Stimulated activated CD4-positive, alpha-beta T cell treated with anti-CD3 and anti-CD28 coated beads, TNF-alpha, amount 100 ng/mL, for 1 hour (primary cell): ENCODE measurements around the gene DDB1.
A peak's percentile ranks its signal among the peaks of the same experiment; 100 is the strongest.

ENCODE experiments used
- DNase-seq, 3 donors: peaks; one replicate each; pipeline ENCODE4 v3.0.0-alpha.2; 2020; ENCODE audit warnings: low read depth in 3 of 3, low spot score in 1 of 3

DDB1 gene

DNA sequence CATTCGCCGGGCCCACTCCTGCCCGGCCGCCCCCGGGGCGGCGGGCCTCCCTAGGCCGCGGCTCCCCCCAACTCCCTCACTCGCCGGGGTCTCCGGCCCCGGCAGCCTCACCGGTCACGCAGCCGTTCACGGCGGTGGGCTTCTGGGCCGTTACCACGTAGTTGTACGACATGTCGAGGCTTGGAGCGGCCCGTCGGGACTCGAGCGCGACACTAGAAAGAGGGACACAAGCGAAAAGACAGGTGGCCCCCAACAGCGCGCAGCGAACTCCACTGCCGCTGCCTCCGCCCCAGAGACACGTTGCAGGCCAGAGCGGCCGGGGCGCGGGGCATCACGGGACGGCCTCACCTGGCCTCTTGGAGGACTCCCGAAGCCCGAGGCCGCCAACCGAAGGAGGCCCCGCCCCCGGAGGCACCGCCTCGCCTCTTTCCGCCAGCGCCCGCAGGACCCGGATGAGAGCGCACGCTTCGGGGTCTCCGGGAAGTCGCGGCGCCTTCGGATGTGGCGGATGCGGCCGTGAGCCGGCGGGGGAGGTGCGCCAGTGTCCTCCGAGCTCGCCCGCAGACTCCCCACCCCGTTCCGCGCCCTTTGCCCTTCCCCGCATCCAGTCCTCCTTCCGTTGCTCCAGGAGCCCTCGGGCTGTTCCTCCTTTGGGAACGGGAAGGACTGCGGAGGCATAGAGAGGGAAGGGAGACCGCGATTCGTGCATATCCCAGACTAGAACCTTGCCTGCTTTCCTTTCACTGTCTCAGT, at the start of gene DDB1, which contains the start of gene TKFC:
Gene DDB1, minus strand, starts transcription at position 309 of the 753 bp plus-strand sequence. Its CDS starts 137 bp downstream, at position 172.
Gene TKFC, plus strand, starts transcription at position 432 of the 753 bp plus-strand sequence. CDS start 1,501 bp downstream, outside the sequence.
- peak; percentile 92 to 94 (median 93) for DNase-seq

DNA sequence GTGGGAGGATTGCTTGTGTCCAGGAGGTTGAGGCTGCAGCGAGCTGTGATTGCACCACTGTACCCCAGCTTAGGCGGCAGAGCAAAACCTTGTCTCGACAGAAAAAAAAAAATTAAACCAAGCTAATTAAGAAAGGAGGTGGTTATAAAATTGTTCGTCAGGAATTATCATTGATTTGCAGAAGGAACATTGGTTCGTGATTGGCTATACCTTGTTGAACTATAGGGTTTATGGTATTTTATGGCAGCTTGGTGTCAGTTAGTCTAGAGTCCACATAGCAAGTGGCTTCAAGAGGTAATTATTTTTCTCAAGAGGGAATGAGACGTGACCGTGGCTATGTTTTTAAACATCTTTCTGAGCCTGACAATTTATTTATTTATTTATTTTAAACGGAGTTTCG, 48.0 kb upstream of the DDB1 start:
- DNase-seq, result no peak

DNA sequence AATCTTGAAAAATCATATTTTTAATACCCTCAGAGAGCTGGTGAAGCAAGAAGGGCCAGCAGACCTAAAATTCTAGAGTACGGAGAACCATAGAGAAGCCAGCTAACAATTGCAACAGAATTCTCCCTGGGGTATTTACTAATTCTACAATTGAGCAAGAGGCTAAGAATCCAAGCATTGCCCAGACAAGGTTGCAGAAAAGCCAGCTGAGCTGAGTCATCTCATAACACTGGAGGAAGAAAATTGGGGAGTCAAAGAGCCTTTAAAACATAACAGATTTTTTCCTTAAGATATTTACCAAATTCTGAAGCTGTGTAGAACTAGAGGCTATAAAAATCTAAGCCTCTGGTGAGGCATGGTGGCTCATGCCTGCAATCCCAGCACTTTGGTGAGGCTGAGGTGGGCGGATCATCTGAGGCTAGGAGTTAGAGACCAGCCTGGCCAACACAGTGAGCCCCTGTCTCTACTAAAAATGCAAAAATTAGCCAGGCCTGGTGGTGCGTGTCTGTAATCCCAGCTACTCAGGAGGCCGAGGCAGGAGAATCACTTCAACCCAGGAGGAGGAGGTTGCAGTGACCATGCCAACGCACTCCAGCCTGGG, 45.9 kb upstream of the DDB1 start:
- no peak for DNase-seq

DNA sequence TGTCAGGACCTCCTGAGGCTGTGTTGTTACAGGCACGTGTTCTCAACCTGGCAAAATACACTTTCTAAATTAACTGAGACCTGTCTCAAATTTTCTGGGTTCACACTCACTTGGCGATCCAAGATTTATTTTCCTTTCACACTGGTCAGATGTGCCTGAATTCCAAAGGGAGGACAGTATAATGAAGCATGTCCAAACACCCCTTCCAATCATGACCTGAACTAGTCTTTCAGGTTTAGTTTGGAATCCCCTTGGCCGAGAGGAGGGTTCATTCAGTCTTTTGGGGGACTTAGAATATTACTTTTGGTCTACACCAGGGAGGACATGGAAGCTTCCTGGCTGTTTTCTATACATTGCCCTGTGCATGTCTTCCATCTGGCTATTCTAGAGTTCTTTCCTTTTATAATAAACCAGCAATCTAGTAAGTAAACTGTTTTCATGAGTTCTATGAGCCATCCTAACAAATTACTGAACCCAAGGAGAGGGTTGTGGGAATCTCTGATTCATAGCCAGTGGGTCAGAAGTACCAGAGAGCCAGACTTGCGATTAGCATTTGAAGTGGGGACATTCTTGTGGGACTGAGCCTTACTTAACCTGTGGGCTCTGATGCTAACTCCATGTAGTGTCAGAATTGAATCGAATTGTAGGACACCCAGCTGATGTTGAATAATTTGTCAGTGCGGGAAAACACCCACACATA, 44.7 kb upstream of the DDB1 start:
- no peak for DNase-seq

DNA sequence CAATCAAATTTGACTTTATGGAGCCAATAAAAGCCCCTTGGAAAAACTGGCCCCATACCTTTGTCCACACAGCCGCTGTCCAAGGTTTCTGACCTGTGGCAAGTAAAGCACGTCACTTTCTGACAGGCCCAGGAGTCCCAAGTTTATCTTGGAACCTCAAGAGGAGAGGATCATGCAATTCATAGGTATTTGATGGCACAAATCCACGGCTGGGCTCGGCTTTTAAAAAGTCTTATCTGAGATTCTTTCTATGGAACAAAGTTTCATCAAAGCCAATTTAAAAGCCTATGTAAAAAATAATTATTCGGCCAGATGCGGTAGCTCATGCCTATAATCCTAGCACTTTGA, 42.8 kb upstream of the DDB1 start:
- DNase-seq, result no peak

DNA sequence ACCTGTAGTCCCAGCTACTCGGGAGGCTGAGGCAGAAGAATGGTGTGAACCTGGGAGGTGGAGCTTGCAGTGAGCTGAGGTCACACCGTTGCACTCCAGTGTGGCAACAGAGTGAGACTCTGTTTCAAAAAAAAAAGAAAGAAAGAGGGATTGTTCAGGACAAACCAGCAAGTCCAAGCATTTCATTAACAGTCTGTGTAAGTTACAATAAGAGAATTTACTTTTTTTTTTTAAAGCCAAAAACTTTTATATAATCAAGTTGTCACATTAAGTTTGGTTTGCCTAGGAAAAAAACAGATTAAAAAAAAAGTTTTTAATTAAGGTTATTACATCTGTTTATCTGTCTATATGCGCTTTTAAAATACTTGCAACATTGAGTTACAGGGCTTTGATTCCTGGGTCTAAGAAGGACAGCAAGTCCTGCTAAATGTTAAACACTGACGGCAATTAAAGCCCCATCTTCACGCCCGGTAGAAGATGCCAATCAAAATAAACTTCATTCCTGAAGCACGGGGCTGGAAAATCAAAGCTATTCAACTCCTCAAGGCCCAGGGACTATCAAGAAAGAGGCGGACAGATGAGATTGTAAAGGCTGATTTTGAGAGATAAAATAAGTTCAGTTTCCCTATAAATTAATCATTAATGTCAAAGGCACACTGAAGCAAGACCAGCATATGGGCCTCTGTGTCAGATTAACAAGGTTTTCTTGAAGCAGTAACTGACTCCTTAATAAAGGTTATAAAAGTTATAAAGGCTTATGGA, 39.9 kb upstream of the DDB1 start:
- DNase-seq, result no peak

DNA sequence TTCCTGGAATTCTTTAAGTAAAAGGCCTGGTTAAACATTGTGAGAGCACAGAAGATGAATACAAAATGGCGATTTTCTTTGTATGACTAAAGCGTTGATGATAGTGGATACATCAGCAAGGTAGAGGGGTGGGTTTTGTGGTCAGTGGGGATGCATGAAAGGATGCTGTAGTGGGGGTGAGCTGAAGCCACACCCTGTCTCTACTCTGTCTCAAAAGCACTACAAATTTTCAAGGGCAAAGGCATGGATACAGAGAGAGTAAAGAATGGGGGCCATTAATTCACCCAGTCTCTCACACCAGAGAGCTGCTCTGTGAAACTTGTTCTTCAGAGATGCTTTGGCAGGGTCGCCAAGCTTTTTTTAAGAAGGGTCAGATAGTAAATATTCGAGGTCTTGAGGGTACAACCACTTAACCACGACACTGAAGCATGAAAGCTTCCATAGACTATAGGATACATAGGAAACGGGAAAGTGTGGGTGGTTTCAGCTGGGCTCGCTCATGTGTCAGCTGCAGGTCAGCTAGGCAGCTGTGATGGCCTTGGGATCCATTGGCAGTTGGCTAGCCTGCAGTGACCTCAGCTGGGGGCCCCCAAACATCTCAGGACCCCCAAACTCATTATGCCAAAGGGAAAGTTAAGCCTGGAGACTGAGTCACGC, 37.6 kb upstream of the DDB1 start:
- no peak for DNase-seq

DNA sequence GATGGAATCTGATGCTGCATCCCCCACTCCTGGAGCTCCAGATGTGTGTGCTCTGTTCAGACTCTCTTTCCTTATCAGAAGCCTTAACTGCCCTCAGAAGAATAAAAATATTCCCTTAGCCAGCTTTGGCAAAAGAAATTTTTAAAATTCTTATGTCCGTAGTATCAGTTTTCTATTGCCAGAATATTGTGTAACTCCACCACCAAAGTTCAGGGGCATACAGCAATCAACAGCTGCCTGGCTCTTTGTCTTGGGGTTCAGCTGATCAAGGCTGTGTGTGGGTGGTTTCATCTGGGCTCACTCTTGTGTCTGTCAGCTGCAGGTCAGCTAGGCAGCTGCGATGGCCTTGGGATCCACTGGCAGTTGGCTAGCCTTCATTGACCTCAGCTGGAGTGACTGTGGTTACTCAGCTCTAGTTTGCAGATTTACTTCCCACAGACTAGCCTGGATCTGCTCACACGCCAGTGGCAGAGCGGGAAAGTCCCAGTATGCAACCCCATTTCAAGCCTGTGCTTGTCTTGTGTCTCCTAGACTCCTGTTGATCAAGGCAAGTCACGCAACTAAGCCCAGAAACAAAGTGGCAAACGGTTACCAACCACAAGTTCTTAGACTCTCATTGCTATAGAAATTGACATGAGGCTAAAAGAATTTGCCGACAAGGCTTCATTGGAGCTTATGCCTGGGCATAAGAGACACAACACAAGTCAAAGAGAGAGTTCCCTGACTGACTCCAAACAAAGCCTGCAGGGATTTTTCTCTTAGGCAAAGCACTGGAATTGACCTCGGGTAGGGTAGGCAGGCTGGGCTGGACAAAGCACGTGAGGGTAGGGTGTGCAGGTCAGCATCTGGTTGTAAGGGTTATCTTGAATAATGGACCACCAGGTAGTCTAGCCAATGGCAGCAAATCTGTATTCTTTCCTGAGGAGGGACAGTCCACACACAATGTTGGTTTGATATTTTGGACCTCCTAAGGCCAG, 36.8 kb upstream of the DDB1 start:
- no peak for DNase-seq

DNA sequence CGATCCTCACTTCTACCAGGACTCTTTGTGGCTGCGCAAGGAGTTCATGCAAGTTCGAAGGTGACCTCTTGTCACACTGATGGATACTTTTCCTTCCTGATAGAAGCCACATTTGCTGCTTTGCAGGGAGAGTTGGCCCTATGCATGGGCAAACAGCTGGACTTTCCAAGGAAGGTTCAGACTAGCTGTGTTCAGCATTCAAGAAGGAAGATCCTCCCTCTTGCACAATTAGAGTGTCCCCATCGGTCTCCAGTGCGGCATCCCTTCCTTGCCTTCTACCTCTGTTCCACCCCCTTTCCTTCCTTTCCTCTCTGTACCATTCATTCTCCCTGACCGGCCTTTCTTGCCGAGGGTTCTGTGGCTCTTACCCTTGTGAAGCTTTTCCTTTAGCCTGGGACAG, 35.7 kb upstream of the DDB1 start:
- no peak for DNase-seq

DNA sequence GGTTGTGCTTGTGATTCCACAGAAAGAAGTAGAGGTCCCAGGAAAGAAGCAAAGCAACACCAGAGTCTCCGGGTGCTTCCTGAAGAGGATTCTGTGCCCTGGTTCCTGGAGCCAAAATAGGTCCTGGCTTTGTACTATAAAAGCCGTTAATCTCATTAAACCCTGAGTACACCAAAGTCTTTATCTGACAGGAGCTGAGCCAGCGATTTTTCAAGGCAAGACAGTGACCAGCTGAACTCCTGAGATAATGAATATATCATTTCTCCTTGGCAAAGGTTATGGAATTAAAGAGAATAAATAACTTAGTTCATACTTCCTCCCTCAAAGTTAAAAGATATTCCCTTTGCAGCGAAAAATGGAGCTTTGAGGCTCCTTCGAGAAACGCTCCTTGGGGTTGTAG, 34.5 kb upstream of the DDB1 start:
- no peak for DNase-seq

DNA sequence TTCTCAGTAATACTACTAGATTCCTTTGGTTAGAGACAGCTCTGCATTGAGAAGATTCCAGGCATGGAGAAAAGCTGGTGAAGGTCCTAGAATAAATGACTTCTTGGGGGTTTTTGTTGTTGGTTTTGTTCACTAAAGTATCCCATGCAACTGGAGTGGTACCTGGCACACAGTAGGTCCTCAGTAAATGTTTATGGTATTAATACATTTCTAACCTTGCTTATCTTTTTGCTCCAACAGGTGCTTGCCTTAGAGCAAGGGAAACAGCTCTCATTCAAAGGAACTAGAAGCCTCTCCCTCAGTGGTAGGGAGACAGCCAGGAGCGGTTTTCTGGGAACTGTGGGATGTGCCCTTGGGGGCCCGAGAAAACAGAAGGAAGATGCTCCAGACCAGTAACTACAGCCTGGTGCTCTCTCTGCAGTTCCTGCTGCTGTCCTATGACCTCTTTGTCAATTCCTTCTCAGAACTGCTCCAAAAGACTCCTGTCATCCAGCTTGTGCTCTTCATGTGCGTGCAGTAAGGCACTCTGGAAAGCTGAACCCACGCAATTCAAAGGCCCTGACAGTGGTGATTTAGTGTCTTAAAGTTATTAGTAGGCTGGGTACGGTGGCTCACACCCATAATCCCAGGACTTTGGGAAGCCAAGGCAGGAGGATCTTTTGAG, 31.2 kb upstream of the DDB1 start:
- DNase-seq, result no peak

DNA sequence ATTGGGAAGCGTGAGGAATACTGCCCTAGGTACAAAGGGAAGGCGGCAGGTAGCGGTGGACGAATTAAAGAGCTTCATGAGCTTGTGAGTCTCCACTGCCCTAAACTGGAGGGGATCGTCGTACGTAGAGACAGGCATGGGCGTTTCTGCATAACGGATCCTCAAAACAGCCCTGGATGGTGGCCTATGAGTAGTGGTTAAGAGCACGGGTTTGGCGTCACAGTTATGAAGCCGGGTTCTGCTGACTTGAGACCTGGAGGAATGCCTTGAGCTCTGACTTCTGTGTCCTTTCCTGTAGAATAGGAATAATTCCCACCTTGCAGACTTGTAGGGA, 29.6 kb upstream of the DDB1 start:
- no peak for DNase-seq

DNA sequence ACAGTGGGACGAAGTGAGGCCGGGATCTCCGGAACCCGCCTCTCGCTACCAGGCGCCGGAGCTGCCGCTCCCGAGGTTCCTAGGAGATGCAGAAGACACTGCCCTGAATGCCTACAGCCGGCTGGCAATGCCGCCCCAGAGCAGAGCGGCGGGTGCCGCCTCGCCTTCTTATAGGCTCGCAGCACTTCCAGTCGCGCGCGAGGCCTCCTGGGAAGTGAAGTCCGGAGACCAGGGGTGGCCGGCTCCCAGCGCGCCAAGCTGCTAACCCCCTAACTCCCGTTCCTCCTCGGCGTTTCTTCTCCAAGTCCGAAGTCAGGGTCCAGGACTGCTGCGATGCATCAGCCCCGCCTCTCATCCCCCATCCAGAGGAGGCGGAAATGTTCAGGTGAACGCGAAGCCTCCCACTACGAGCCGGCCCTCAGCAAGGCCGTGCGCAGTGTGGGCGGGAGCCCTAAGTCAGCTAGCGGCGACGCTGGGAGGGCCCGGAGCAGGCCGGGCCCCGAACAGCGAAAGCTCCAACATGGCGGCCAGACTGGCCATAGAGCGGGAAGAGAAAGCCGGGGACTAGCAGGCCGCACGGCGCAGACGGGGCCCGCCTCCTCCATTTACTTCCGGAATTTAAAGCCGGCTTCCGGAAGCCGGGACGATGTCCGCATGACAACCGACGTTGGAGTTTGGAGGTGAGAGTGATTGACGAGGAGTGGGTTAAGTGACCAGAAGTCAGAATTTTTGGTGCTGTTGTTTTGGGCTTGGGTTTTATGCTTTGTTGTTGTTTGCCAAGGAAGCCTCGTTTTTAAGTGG, 29.0 kb upstream of the DDB1 start, which contains the start of the genes CYB561A3 and TMEM138:
Gene CYB561A3, minus strand, starts transcription at position 142 of the 801 bp plus-strand sequence. CDS start 5,169 bp downstream, outside the sequence.
Gene TMEM138, plus strand, starts transcription at position 634 of the 801 bp plus-strand sequence. CDS start 2,017 bp downstream, outside the sequence.
- peak; percentile 59 to 73 (median 69) for DNase-seq

DNA sequence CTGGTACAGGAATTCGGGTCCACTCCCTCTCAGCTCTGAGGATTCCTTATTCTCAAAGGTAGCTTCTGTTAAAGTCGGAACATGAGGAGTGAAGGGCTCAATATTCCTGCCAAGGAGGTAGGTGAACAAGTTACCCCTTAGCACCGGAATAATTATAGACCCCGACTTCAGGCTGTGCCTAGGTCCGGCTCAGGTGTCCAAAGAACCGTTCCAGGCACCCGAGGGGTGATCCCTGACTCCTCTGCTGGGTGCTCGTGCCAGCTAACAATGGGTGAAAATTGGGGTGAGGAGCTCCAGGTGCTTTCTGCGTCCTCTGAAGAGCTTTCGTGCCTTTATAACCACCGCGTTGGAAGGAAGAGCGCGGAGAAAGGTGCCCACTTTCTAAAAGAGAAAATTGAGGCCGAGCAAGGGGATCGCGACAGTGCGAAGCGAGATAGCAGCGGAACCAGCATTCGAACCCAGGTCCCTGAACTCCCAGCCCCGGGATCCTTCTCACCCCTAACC, 28.4 kb upstream of the DDB1 start:
- DNase-seq, result no peak

DNA sequence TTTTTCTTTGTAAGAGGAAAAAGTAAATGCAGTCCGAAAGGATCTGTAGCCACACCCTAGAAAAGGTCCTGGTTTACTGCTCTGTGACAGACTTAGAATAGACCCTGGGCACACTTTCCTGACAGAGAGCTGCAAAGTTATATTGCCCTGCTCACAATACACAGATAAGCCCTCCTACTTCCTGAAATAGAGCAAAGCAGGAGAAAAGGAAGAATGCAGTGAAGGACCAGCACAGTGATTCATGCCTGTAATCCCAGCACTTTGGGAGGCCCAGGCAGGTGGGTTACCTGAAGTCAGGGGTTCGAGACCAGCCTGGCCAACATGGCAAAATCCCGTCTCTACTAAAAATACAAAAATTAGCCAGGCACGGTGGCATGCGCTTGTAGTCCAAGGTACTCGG, 26.6 kb upstream of the DDB1 start:
- no peak for DNase-seq

DNA sequence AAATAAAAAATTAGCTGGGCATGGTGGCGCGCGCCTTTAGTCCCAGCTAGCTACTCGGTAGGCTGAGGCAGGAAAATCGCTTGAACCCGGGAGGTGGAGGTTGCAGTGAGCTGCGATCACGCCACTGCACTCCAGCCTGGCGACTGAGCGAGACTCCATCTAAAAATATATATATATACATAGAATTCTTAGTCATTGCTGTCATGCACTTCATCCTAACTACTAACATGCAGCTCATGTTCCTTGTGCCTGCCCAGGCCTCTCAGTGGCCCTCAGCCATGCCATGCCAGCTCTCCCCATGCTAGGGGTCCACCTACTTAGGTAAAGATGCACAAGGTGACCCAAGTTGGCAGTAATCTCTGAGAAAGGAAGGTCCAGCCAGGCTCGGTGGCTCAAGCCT, 25.7 kb upstream of the DDB1 start:
- no peak for DNase-seq

DNA sequence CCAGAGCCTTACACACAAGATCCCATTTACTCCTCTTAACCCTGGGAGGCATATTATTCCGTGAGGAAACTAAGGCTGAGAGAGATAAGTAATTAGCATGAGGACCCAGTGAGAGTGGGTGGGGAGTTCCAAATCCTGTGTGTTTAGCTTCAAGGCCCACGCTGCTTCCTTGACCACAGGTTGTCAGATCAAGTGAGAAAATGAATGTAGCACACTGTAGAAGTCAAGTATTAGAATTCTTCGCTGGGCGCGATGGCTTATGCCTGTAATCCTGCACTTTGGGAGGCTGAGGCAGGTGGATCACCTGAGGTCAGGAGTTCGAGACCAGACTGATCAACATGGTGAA, 25.0 kb upstream of the DDB1 start:
- no peak for DNase-seq

DNA sequence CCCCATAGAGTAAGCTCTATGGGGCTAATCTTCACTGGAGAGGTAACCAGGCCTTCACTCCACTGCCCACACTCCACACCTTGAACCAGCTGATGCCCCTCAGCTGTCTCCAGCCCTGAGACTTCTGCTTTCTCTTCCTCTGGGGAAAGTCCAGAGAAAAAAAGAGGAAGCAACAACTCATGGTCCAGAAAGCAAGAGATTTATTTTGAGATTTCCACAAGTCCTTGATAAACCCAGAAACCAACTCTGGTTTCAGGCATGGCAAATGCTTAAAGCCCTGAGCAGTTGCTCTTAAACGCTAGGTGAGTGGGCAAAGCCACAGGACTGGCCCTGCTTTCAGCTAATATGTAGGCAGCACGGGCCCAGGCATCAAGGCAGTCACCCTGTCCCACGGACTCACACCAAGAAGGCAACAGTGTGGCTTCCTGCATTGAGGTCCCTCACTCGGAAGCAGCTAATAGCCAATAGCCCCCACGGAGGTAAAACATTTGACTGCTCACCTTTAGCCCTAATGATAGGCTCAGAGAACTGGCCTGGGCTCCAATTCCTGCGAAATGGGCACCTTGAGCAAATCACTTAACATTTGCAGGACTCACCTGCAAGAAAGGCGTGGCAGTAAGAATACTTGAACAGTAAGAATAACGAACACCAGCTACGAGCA, 24.5 kb upstream of the DDB1 start:
- DNase-seq, result no peak
